ENCODE results near the gene LTBP1.

DNA sequence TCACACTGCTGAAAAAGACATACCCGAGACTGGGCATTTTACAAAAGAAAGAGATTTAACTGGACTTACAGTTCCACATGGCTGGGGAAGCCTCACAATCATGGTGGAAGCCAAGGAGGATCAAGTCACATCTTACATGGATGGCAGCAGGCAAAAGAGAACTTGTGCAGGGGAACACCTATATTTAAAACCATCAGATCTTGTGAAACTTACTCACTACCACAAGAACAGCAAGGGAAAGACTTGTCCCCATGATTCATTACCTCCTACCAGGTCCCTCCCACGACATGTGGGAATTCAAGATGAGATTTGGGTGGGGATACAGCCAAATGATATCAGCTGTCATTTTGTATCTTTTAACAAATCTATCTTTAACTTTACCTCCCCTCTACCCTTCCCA lies 278.6 kb downstream of the LTBP1 start:
- TF ChIP-seq POLR2AphosphoS5 (IDR thresholded peaks at IDR 0.05) (no peak), POLR2A (IDR thresholded peaks at IDR 0.05) (no peak), EP300 (IDR thresholded peaks at IDR 0.05) (no peak)
- TF ChIP-seq, protein P1, sequence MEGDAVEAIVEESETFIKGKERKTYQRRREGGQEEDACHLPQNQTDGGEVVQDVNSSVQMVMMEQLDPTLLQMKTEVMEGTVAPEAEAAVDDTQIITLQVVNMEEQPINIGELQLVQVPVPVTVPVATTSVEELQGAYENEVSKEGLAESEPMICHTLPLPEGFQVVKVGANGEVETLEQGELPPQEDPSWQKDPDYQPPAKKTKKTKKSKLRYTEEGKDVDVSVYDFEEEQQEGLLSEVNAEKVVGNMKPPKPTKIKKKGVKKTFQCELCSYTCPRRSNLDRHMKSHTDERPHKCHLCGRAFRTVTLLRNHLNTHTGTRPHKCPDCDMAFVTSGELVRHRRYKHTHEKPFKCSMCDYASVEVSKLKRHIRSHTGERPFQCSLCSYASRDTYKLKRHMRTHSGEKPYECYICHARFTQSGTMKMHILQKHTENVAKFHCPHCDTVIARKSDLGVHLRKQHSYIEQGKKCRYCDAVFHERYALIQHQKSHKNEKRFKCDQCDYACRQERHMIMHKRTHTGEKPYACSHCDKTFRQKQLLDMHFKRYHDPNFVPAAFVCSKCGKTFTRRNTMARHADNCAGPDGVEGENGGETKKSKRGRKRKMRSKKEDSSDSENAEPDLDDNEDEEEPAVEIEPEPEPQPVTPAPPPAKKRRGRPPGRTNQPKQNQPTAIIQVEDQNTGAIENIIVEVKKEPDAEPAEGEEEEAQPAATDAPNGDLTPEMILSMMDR (IDR thresholded peaks at IDR 0.05), result no peak

Measured in suprapubic skin (tissue), 4 donors.